HL-60 (cell line): Measurements from ENCODE around the gene SPRTN.

ENCODE experiments used
- DNase-seq, 2 experiments: peaks; one replicate each; pipeline ENCODE4 v3.0.0-alpha.2; 2010 to 2020; ENCODE audit warnings: low read depth in 1 of 2, low spot score in 1 of 2
- H3K27ac ChIP-seq: fragments of 250-450 bp; sonication (Bioruptor Pico); replicated peaks from 2 replicates; pipeline ENCODE4 v1.5.1; 2020; ENCODE audit warnings: mild to moderate bottlenecking, moderate library complexity
- H3K27me3 ChIP-seq: fragments of 250-450 bp; sonication (Bioruptor Pico); 2 replicates; pipeline ENCODE4 v1.5.1; 2021; ENCODE audit warnings: mild to moderate bottlenecking, moderate library complexity; ENCODE audit not compliant: insufficient read depth, poor library complexity, severe bottlenecking
- H3K4me3 ChIP-seq: replicated peaks from 2 replicates; pipeline ENCODE4 v1.5.1; 2011; ENCODE audit warnings: mild to moderate bottlenecking, control low read depth, low read length; ENCODE audit not compliant: insufficient read depth
- GABPA ChIP-seq: IDR thresholded peaks from 2 replicates; pipeline ENCODE4 v1.6.1; 2012; ENCODE audit warnings: low read depth
- POLR2AphosphoS5 ChIP-seq: IDR thresholded peaks from 2 replicates; pipeline ENCODE4 v1.6.1; 2012; ENCODE audit warnings: low read depth
- SPI1 ChIP-seq: IDR thresholded peaks from 2 replicates; pipeline ENCODE4 v1.6.1; 2012; ENCODE audit warnings: low read depth, mild to moderate bottlenecking, borderline replicate concordance
- TF ChIP-seq, protein P1 (sequence below): IDR thresholded peaks from 2 replicates; pipeline ENCODE4 v1.6.1; 2012; ENCODE audit warnings: low read depth; ENCODE audit not compliant: insufficient replicate concordance
- TF ChIP-seq, protein P2 (sequence below): IDR thresholded peaks from one replicate; pipeline ENCODE4 v1.5.1; 2011; ENCODE audit warnings: low read length, control low read depth, inconsistent platforms; ENCODE audit not compliant: insufficient read depth

Gene SPRTN

DNA sequence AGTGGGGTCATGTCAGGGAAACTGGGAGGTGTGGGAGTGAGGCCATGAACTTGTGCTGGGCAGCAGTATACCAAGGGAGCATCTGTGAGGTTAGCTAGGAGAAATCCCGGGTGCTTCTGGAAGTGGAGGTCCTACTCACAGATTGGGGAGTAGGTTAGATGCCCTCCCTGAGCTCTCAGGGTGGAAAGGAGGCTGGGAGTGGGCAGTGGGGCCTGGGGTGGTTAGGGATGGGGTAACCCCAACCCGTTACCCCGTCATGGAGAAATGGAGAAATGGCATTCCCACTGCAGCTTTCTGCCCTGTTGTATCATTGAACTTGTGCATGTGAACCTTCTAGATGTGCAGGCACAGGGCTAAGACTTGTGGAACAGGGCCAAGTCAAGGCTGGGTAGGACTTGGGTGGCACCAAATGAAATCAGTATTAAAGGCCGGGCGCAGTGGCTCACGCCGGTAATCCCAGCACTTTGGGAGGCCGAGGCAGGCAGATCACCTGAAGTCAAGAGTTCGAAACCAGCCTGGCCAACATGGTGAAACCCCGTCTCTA is 27.6 kb upstream of the SPRTN start:
- Histone ChIP-seq H3K27ac (no peak overlapping the region), H3K4me3 (no peak overlapping the region), H3K27me3 (no peaks in the 10 kb centered on the region)
- DNase-seq: no peak
- TF ChIP-seq, protein P1, sequence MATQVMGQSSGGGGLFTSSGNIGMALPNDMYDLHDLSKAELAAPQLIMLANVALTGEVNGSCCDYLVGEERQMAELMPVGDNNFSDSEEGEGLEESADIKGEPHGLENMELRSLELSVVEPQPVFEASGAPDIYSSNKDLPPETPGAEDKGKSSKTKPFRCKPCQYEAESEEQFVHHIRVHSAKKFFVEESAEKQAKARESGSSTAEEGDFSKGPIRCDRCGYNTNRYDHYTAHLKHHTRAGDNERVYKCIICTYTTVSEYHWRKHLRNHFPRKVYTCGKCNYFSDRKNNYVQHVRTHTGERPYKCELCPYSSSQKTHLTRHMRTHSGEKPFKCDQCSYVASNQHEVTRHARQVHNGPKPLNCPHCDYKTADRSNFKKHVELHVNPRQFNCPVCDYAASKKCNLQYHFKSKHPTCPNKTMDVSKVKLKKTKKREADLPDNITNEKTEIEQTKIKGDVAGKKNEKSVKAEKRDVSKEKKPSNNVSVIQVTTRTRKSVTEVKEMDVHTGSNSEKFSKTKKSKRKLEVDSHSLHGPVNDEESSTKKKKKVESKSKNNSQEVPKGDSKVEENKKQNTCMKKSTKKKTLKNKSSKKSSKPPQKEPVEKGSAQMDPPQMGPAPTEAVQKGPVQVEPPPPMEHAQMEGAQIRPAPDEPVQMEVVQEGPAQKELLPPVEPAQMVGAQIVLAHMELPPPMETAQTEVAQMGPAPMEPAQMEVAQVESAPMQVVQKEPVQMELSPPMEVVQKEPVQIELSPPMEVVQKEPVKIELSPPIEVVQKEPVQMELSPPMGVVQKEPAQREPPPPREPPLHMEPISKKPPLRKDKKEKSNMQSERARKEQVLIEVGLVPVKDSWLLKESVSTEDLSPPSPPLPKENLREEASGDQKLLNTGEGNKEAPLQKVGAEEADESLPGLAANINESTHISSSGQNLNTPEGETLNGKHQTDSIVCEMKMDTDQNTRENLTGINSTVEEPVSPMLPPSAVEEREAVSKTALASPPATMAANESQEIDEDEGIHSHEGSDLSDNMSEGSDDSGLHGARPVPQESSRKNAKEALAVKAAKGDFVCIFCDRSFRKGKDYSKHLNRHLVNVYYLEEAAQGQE: no peak
- TF ChIP-seq SPI1: no peak
- TF ChIP-seq POLR2AphosphoS5: no peak
- no peak for TF ChIP-seq GABPA
- TF ChIP-seq, protein P2, sequence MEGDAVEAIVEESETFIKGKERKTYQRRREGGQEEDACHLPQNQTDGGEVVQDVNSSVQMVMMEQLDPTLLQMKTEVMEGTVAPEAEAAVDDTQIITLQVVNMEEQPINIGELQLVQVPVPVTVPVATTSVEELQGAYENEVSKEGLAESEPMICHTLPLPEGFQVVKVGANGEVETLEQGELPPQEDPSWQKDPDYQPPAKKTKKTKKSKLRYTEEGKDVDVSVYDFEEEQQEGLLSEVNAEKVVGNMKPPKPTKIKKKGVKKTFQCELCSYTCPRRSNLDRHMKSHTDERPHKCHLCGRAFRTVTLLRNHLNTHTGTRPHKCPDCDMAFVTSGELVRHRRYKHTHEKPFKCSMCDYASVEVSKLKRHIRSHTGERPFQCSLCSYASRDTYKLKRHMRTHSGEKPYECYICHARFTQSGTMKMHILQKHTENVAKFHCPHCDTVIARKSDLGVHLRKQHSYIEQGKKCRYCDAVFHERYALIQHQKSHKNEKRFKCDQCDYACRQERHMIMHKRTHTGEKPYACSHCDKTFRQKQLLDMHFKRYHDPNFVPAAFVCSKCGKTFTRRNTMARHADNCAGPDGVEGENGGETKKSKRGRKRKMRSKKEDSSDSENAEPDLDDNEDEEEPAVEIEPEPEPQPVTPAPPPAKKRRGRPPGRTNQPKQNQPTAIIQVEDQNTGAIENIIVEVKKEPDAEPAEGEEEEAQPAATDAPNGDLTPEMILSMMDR: no peak

DNA sequence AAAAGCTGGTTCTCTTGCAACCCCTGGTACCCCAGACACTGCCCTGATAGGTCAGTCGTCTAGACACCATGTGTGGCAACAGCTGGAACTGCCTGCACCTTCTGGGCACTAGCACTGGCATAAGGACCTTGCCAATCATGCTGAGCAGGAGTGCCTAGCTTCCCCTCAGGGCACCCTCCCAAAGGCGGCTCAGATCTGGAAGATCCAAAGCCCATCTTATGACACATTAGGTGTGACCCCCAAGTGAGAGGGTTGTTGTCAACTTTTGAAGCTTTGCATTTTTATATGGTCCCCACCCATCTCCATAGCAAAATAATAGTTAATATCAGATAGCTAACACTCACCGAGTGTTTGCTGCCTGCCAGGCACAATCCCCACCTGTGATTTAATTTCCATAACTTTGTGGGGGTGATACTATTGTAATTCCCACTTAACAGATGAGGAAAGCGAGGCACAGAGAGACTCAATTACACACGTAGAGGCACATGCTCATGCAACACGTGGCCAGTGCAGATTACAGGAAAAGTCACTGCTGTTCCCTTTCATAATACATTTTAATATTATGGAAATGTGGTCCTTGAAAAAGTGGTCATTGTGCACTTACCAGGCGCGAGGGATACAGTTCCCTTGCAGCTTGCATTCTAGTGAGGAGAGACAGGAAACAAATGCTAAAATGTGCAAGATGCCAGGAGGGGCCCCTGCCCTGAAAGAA is 26.2 kb upstream of the SPRTN start:
- Histone ChIP-seq H3K4me3 (no peak overlapping the region), H3K27me3 (no peaks in the 10 kb centered on the region), H3K27ac (no peak overlapping the region)
- TF ChIP-seq SPI1: no peak
- TF ChIP-seq POLR2AphosphoS5: no peak
- TF ChIP-seq, protein P1: no peak
- TF ChIP-seq, protein P2: no peak
- TF ChIP-seq GABPA: no peak
- no peak for DNase-seq

DNA sequence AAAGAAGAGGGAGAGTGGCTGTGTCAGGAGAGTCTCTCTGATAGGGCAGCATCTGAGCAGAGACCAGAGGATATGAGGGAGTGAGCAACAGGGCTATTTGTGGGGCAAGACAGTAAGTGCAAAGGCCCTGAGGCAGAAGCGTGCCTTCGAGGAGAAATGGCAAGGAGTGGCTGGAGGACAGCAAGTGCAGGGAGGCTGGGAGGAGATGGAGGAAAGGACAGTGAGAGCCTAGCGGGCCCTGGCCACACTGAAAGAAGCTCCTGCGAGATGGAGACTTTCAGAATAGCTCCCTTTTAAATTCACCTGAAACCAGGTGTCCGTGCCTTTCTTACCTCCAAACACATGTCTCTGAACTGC is 25.7 kb upstream of the SPRTN start:
- no peak overlapping the region for H3K4me3 ChIP-seq
- no peaks in the 10 kb centered on the region for H3K27me3 ChIP-seq
- TF ChIP-seq, protein P2: no peak
- no peak for TF ChIP-seq GABPA
- TF ChIP-seq, protein P1: no peak
- no peak for TF ChIP-seq SPI1
- no peak for TF ChIP-seq POLR2AphosphoS5
- DNase-seq: no peak
- H3K27ac ChIP-seq: no peak overlapping the region
